Esophagus muscularis mucosa (tissue), 4 donors: ENCODE results near the gene GDI1.

Experiments used
- EP300 ChIP-seq: sonication (generic); formaldehyde crosslinking; IDR thresholded peaks from one replicate; pipeline ENCODE4 v1.6.1; 2017; ENCODE audit warnings: antibody characterized with exemption
- POLR2A ChIP-seq: fragments of 450-650 bp; IDR thresholded peaks from one replicate; pipeline ENCODE4 v1.6.1; 2017; ENCODE audit warnings: antibody characterized with exemption, moderate library complexity, mild to moderate bottlenecking, low read depth
- TF ChIP-seq, protein P1 (sequence below), 3 experiments: fragments of 200-600 bp in 2 of 3; fragments of 450-650 bp in 1 of 3; sonication (generic) in 2 of 3; IDR thresholded peaks; one replicate each; pipeline ENCODE4 v1.5.1; 2017 to 2019; ENCODE audit warnings: antibody characterized with exemption in 3 of 3, mild to moderate bottlenecking in 2 of 3, moderate library complexity in 1 of 3

DNA sequence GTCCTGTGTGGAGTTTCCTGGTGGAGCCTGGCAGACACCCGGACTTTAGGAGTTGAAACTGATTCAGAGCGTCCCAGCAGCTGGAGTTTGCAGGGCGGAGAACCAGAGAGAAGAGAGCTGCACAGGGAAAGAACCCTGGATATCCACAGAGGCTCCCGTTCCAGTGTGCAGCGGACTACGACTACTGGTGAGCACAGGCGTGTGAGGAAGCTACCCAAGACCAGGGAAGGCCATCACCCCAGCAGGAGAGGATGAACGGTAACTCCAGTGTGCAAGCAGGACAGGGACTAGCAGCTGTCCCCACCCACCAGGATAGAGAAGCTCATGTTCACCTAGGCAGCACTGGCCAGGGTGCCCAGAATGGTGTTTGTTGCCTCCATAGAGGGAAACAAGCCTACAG is 39.9 kb downstream of the GDI1 start:
- no peak for TF ChIP-seq POLR2A
- TF ChIP-seq, protein P1, sequence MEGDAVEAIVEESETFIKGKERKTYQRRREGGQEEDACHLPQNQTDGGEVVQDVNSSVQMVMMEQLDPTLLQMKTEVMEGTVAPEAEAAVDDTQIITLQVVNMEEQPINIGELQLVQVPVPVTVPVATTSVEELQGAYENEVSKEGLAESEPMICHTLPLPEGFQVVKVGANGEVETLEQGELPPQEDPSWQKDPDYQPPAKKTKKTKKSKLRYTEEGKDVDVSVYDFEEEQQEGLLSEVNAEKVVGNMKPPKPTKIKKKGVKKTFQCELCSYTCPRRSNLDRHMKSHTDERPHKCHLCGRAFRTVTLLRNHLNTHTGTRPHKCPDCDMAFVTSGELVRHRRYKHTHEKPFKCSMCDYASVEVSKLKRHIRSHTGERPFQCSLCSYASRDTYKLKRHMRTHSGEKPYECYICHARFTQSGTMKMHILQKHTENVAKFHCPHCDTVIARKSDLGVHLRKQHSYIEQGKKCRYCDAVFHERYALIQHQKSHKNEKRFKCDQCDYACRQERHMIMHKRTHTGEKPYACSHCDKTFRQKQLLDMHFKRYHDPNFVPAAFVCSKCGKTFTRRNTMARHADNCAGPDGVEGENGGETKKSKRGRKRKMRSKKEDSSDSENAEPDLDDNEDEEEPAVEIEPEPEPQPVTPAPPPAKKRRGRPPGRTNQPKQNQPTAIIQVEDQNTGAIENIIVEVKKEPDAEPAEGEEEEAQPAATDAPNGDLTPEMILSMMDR (IDR thresholded peaks at IDR 0.05) = no peak
- TF ChIP-seq EP300 = no peak
